Measurements from ENCODE around the gene ZNF467. TPM values are rescaled to one million over a fixed set of nuclear protein-coding genes. Genes with fewer than 3 reads are reported as not detected.

The ZNF467 gene
- total RNA-seq, 1 experiment from 2014 or later = 3.5 TPM

DNA sequence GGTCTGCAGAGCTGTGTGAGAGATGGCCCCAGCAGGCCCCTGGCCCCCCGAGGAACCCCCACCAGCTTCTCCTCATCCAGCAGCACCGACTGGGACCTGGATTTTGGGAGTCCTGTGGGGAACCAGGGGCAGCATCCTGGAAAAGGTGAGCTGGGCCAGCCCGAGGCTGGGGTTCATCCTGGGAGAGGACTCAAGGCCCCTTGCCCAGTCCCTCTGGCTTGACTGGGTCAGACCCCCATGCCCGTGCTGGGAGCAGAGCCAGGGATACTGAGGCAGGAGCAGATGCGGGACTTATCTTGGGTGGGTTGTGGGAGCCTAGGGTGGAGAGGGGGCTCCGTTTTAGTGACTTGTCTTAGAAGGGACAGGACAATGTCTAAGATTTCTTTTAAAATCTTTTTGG is 47.5 kb downstream of the ZNF467 start:
- CTCF ChIA-PET = no interaction called here
- Histone ChIP-seq H3K27ac (ENCODE audit: low read depth, low read length, poor library complexity, severe bottlenecking) (no peak overlapping the region), H3K4me1 (ENCODE audit: insufficient read depth, low read length, poor library complexity, severe bottlenecking) (no peaks in the 10 kb centered on the region), H3K9me3 (ENCODE audit: low read depth, low read length, poor library complexity, severe bottlenecking) (no peaks in the 10 kb centered on the region), H3K27me3 (replicated peaks; ENCODE audit: insufficient read depth, low read depth, low read length, poor library complexity) (no peaks in the 10 kb centered on the region), H3K36me3 (ENCODE audit: insufficient read depth, low read length, poor library complexity, severe bottlenecking) (peaks cover 35% of the 10 kb centered on the region), H3K4me3 (ENCODE audit: low read depth, low read length, poor library complexity, severe bottlenecking) (no peak overlapping the region)
- no TSS peak for BruUV-seq (replicated peaks)
- intact Hi-C loops (cut with micrococcal nuclease; ENCODE audit: unreplicated experiment) = no loop called here
- TF ChIP-seq, protein P1, sequence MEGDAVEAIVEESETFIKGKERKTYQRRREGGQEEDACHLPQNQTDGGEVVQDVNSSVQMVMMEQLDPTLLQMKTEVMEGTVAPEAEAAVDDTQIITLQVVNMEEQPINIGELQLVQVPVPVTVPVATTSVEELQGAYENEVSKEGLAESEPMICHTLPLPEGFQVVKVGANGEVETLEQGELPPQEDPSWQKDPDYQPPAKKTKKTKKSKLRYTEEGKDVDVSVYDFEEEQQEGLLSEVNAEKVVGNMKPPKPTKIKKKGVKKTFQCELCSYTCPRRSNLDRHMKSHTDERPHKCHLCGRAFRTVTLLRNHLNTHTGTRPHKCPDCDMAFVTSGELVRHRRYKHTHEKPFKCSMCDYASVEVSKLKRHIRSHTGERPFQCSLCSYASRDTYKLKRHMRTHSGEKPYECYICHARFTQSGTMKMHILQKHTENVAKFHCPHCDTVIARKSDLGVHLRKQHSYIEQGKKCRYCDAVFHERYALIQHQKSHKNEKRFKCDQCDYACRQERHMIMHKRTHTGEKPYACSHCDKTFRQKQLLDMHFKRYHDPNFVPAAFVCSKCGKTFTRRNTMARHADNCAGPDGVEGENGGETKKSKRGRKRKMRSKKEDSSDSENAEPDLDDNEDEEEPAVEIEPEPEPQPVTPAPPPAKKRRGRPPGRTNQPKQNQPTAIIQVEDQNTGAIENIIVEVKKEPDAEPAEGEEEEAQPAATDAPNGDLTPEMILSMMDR (conservative IDR thresholded peaks at IDR 0.05; ENCODE audit: low read depth, low read length) = no peak
- no peak for TF ChIP-seq EZH2 (IDR thresholded peaks at IDR 0.05; ENCODE audit: borderline replicate concordance, low read depth, low read length, poor library complexity, severe bottlenecking)
- POLR2A ChIA-PET (ENCODE audit: low non-redundant PET) = no interaction called here
- DNase-seq (ENCODE audit: low spot score) = no peak

DNA sequence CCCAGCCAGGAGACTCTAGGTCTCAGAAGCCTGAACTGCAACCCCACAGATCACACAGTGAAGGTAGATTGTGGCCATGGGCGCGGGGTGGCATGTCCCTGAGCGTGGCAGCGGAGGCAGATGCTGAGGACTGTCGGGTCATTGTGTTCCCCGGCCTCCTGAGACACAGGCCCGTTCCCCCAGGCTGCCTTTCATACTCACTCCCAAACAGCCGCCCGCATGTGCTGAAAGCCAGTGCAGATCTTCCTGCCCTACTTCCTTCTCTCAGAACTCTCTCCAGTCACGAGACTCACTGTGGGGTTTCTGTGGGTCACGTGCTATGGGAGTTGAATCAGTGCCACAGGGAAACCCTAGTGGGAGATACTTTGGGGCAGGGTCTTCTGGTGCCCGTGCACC is 48.0 kb downstream of the ZNF467 start:
- H3K4me3 ChIP-seq (ENCODE audit: low read depth, low read length, poor library complexity, severe bottlenecking) = no peak overlapping the region
- TF ChIP-seq EZH2 (IDR thresholded peaks at IDR 0.05; ENCODE audit: borderline replicate concordance, low read depth, low read length, poor library complexity, severe bottlenecking) = no peak
- TF ChIP-seq, protein P1 (conservative IDR thresholded peaks at IDR 0.05; ENCODE audit: low read depth, low read length) = no peak
- DNase-seq (ENCODE audit: low spot score) = no peak
- H3K9me3 ChIP-seq (ENCODE audit: low read depth, low read length, poor library complexity, severe bottlenecking) = no peaks in the 10 kb centered on the region
- CTCF ChIA-PET = no interaction called here
- H3K36me3 ChIP-seq (ENCODE audit: insufficient read depth, low read length, poor library complexity, severe bottlenecking) = peaks cover 35% of the 10 kb centered on the region
- POLR2A ChIA-PET (ENCODE audit: low non-redundant PET) = no interaction called here
- no peak overlapping the region for H3K27ac ChIP-seq (ENCODE audit: low read depth, low read length, poor library complexity, severe bottlenecking)
- H3K4me1 ChIP-seq (ENCODE audit: insufficient read depth, low read length, poor library complexity, severe bottlenecking) = no peaks in the 10 kb centered on the region
- no TSS peak for BruUV-seq (replicated peaks)
- H3K27me3 ChIP-seq (replicated peaks; ENCODE audit: insufficient read depth, low read depth, low read length, poor library complexity) = no peaks in the 10 kb centered on the region
- intact Hi-C loops (cut with micrococcal nuclease; ENCODE audit: unreplicated experiment) = no loop called here

DNA sequence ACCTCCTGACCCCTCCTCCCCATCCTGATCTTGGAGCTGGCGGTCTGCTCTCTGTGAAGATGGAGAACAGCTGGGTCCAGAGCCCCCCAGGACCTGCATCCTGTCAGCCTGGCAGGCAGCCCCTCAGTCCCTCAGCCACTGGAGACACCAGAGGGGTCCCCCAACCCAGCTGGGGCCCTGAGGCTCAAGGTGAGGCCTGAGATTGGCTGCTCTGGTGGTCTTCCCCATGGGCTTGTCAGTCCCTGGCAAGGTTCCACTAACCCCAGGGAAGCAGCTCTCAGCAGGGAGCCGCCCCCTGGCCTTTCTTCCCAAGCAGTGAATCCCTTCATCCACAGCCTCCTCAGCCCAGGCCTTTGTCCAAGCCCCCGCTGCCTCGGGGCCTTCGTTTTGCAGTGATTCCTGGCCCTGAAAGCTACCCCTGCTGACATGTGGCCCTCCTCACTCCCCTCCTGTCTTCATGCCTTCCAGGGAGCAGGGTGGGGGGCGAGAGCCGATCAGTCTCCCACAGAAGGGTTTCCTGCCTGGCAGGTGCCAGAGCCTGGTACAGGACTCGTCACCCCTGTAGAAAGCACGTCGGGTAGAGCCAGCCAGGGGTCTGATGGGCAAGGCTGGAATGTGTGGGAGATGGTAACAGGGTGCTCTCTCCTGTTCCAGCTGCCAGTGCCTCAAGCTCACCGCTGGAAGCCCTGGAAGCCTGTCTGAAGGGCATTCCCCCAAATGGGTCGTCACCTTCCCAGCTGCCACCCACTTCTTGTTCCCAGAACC is 48.5 kb downstream of the ZNF467 start:
- H3K4me3 ChIP-seq (ENCODE audit: low read depth, low read length, poor library complexity, severe bottlenecking) = no peak overlapping the region
- intact Hi-C loops (cut with micrococcal nuclease; ENCODE audit: unreplicated experiment) = no loop called here
- no peak for DNase-seq (ENCODE audit: low spot score)
- TF ChIP-seq EZH2 (IDR thresholded peaks at IDR 0.05; ENCODE audit: borderline replicate concordance, low read depth, low read length, poor library complexity, severe bottlenecking) = no peak
- TF ChIP-seq, protein P1 (conservative IDR thresholded peaks at IDR 0.05; ENCODE audit: low read depth, low read length) = no peak
- POLR2A ChIA-PET (ENCODE audit: low non-redundant PET) = interaction anchor here (0.5 kb wide), 1 partner anchor 14 kb away, joined by 3 read pairs; no protein-coding TSS in a partner anchor
- no peaks in the 10 kb centered on the region for H3K27me3 ChIP-seq (replicated peaks; ENCODE audit: insufficient read depth, low read depth, low read length, poor library complexity)
- no peaks in the 10 kb centered on the region for H3K4me1 ChIP-seq (ENCODE audit: insufficient read depth, low read length, poor library complexity, severe bottlenecking)
- no peak overlapping the region for H3K27ac ChIP-seq (ENCODE audit: low read depth, low read length, poor library complexity, severe bottlenecking)
- H3K36me3 ChIP-seq (ENCODE audit: insufficient read depth, low read length, poor library complexity, severe bottlenecking) = peaks cover 35% of the 10 kb centered on the region
- CTCF ChIA-PET = no interaction called here
- H3K9me3 ChIP-seq (ENCODE audit: low read depth, low read length, poor library complexity, severe bottlenecking) = no peaks in the 10 kb centered on the region
- BruUV-seq (replicated peaks) = no TSS peak
